Upper lobe of left lung (tissue), 4 donors: Measurements from ENCODE around the gene PTGR3.

Source experiments
- CTCF ChIP-seq, 6 experiments: fragments of 450-650 bp in 4 of 6; fragments of 200-600 bp in 2 of 6; sonication (generic) in 2 of 6; IDR thresholded peaks; one replicate each; pipeline ENCODE4 v1.5.1; 2016 to 2019; ENCODE audit warnings: antibody characterized with exemption in 6 of 6
- EP300 ChIP-seq, 4 donors: sonication (generic); formaldehyde crosslinking; IDR thresholded peaks; one replicate each; pipeline ENCODE4 v1.5.1; 2017; ENCODE audit warnings: antibody characterized with exemption in 4 of 4, control low read depth in 2 of 4
- POLR2A ChIP-seq, 4 donors: fragments of 450-650 bp; IDR thresholded peaks; one replicate each; pipeline ENCODE4 v1.5.1; 2016 to 2017; ENCODE audit warnings: antibody characterized with exemption in 4 of 4, mild to moderate bottlenecking in 2 of 4
- POLR2AphosphoS5 ChIP-seq, 2 donors: sonication (generic); formaldehyde crosslinking; IDR thresholded peaks; one replicate each; pipeline ENCODE4 v1.5.1; 2017; ENCODE audit warnings: antibody characterized with exemption in 2 of 2

- TF ChIP-seq POLR2AphosphoS5 (IDR thresholded peaks at IDR 0.05), result no peak
- TF ChIP-seq POLR2A (IDR thresholded peaks at IDR 0.05), result no peak
- no peak for TF ChIP-seq CTCF (IDR thresholded peaks at IDR 0.05)
- no peak for TF ChIP-seq EP300 (IDR thresholded peaks at IDR 0.05)
Observed at GRCh38 chr18:75253043-75253442, 44.1 kb upstream of the PTGR3 start.
